OCI-LY3 (cell line): Measurements from ENCODE around the gene CWF19L2.

Experiments
- H2AFZ ChIP-seq: fragments of 200-600, 300-600 bp; shearing (Covaris generic); 2 replicates; pipeline ENCODE4 v1.6.0; 2014; ENCODE audit warnings: antibody characterized with exemption, low read depth, low read length
- H3K27ac ChIP-seq: fragments of 200-600, 300-600 bp; sonication (generic); 2 replicates; pipeline ENCODE4 v1.5.1; 2014; ENCODE audit warnings: mild to moderate bottlenecking, low read length, moderate library complexity, mixed read lengths
- H3K27me3 ChIP-seq: fragments of 200-600, 300-600 bp; sonication (generic); 2 replicates; pipeline ENCODE4 v1.6.1; 2014; ENCODE audit warnings: low read depth, low read length, mixed read lengths
- H3K36me3 ChIP-seq: fragments of 200-600, 300-600 bp; sonication (generic); replicated peaks from 2 replicates; pipeline ENCODE3; 2014; ENCODE audit warnings: low read depth, low read length, mixed read lengths
- H3K4me1 ChIP-seq: fragments of 300-600, 200-600 bp; sonication (generic); 2 replicates; pipeline ENCODE4 v1.6.1; 2014; ENCODE audit warnings: low read length, mixed read lengths
- H3K4me2 ChIP-seq: fragments of 200-600, 300-600 bp; sonication (generic); 2 replicates; pipeline ENCODE4 v1.6.1; 2014; ENCODE audit warnings: low read length, mixed read lengths
- H3K4me3 ChIP-seq: fragments of 300-600, 200-600 bp; sonication (generic); 2 replicates; pipeline ENCODE4 v1.5.1; 2014; ENCODE audit warnings: antibody characterized with exemption, mild to moderate bottlenecking, low read length, moderate library complexity
- H3K79me2 ChIP-seq: fragments of 300-600, 200-600 bp; shearing (Covaris generic); 2 replicates; pipeline ENCODE4 v1.6.1; 2014; ENCODE audit warnings: mild to moderate bottlenecking, low read length, mixed read lengths
- H3K9ac ChIP-seq: fragments of 300-600, 200-600 bp; shearing (Covaris generic); 2 replicates; pipeline ENCODE4 v1.6.0; 2014; ENCODE audit warnings: mild to moderate bottlenecking, low read length, moderate library complexity
- H3K9me3 ChIP-seq: fragments of 200-600, 300-600 bp; shearing (Covaris generic); 2 replicates; pipeline ENCODE4 v1.6.1; 2014; ENCODE audit warnings: low read length, mixed read lengths; ENCODE audit not compliant: insufficient read depth
- H4K20me1 ChIP-seq: fragments of 200-600, 300-600 bp; sonication (generic); 2 replicates; pipeline ENCODE4 v1.6.1; 2016; ENCODE audit warnings: low read length, mixed read lengths; ENCODE audit not compliant: insufficient read depth
- EZH2phosphoT487 ChIP-seq: fragments of 200-600 bp; shearing (Covaris generic); IDR thresholded peaks from 2 replicates; pipeline ENCODE4 v1.6.1; 2018; ENCODE audit warnings: antibody characterized with exemption, mixed run types, low read depth
- TF ChIP-seq, protein P1 (sequence below): fragments of 200-600, 300-600 bp; sonication (generic); IDR thresholded peaks from 2 replicates; pipeline ENCODE4 v1.5.1; 2014; ENCODE audit warnings: antibody characterized with exemption, low read length, low read depth

CWF19L2 gene

DNA sequence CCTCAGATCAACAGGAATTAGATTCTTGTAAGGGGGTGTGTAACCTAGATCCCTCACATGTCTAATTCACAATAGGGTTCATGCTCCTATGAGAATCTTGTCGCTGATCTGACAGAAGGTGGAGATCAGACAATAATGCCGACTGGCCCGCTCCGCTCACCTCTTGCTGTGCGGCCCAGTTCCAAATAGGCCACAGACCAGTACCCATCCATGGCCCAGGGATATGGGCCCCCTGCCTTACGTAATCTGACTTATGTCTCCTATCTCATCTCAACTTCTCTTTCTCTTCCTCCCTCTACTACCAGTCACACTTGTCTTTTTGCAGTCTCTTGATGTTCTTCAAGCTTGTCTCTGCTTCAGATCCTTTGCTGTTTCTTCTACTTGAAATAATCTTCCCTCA is 70.0 kb downstream of the CWF19L2 start:
- Histone ChIP-seq H3K36me3 (no peaks in the 10 kb centered on the region), H4K20me1 (no peaks in the 10 kb centered on the region), H3K4me3 (no peak overlapping the region), H3K79me2 (no peaks in the 10 kb centered on the region), H3K4me1 (no peaks in the 10 kb centered on the region), H3K9ac (no peak overlapping the region), H3K9me3 (no peaks in the 10 kb centered on the region), H3K27ac (no peak overlapping the region), H3K4me2 (no peak overlapping the region), H2AFZ (no peak overlapping the region), H3K27me3 (no peaks in the 10 kb centered on the region)
- TF ChIP-seq, protein P1, sequence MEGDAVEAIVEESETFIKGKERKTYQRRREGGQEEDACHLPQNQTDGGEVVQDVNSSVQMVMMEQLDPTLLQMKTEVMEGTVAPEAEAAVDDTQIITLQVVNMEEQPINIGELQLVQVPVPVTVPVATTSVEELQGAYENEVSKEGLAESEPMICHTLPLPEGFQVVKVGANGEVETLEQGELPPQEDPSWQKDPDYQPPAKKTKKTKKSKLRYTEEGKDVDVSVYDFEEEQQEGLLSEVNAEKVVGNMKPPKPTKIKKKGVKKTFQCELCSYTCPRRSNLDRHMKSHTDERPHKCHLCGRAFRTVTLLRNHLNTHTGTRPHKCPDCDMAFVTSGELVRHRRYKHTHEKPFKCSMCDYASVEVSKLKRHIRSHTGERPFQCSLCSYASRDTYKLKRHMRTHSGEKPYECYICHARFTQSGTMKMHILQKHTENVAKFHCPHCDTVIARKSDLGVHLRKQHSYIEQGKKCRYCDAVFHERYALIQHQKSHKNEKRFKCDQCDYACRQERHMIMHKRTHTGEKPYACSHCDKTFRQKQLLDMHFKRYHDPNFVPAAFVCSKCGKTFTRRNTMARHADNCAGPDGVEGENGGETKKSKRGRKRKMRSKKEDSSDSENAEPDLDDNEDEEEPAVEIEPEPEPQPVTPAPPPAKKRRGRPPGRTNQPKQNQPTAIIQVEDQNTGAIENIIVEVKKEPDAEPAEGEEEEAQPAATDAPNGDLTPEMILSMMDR = no peak
- no peak for TF ChIP-seq EZH2phosphoT487

DNA sequence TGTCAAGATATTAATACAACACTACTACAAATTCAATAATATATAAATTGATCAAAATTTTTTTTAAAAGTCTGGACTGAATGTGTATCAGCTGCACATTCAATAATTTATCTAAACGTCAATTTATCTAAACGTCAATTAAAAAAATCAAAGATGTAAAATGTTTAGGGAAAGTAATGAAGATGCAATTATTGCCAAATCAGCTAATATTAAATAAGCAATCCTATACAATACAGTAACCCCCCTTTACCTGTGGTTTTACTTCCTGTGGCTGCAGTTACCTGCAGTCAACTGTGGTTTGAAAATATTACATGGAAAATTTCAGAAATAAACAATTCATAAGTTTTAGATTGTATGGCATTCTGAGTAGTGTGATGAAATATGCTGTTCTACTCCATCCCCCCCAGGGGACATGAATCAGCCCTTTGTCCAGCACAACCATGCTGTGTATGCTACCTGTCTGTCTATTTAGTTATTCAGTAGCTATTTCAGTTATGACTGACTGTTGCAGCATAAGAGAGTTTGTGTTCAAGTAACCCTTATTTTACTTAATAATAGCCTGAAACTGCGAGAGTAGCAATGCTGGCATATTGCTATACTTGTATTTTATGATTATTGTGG is 72.2 kb downstream of the CWF19L2 start:
- Histone ChIP-seq H2AFZ (no peak overlapping the region), H3K27ac (no peak overlapping the region), H3K4me2 (no peak overlapping the region), H3K9me3 (no peaks in the 10 kb centered on the region), H3K4me1 (no peaks in the 10 kb centered on the region), H4K20me1 (no peaks in the 10 kb centered on the region), H3K36me3 (no peaks in the 10 kb centered on the region), H3K9ac (no peak overlapping the region), H3K79me2 (no peaks in the 10 kb centered on the region), H3K27me3 (no peaks in the 10 kb centered on the region), H3K4me3 (no peak overlapping the region)
- no peak for TF ChIP-seq EZH2phosphoT487

DNA sequence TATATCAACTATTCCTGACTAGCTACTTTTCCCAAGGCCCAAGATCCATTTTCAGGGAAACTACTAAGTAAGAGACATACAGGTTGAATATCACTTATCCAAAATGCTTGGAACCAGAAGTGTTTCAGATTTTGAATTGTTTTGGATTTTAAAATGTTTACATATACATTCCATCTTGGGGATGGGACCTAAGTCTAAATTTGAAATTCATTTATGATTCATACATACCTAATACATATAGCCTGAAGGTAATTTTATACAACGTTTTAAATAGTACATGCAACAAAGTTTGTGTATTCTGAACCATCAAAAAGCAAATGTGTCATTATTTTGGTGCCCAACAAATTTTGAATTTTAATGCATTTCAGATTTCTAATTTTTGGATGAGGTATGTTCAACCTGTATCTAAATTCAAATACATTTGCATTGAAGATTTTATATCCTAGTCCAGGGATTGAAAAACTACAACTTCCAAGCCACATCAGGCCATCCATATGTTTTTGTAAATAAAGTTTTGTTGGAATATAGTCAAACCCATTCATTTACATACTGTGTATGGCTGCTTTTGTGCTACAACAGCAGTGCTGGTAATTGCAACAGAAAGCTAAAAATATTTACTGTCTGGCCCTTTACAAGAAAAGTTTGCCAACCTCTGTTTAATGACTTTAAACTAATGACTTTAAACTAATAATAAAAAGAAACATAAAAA is 73.3 kb downstream of the CWF19L2 start:
- H3K4me3 ChIP-seq = no peak overlapping the region
- no peaks in the 10 kb centered on the region for H3K4me1 ChIP-seq
- no peaks in the 10 kb centered on the region for H3K9me3 ChIP-seq
- no peaks in the 10 kb centered on the region for H3K79me2 ChIP-seq
- no peak overlapping the region for H3K27ac ChIP-seq
- TF ChIP-seq, protein P1 = no peak
- TF ChIP-seq EZH2phosphoT487 = no peak
- H3K4me2 ChIP-seq = no peak overlapping the region
- no peak overlapping the region for H2AFZ ChIP-seq
- H4K20me1 ChIP-seq = no peaks in the 10 kb centered on the region
- H3K36me3 ChIP-seq = no peaks in the 10 kb centered on the region
- H3K27me3 ChIP-seq = no peaks in the 10 kb centered on the region
- H3K9ac ChIP-seq = no peak overlapping the region

DNA sequence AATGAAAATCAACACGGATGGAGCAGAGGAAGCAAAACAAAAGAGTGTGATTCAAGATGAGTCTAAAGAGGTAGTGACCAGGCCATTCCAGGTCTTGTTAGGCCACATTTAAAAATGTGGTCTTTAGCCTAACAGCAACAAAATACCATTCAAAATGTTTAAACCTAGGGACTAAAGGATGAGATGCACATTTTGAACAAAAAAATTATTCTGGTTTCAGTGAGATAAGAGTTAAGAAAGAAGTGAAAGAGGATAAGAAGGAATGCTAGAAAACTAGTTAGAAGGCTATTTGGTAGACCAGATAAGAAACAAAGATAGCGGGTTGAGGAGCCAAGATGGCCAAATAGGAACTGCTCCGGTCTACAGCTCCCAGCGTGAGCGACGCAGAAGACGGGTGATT is 85.2 kb downstream of the CWF19L2 start:
- Histone ChIP-seq H3K4me1 (no peaks in the 10 kb centered on the region), H3K4me3 (no peak overlapping the region), H2AFZ (no peak overlapping the region), H3K27me3 (no peaks in the 10 kb centered on the region), H3K79me2 (no peaks in the 10 kb centered on the region), H3K36me3 (no peaks in the 10 kb centered on the region), H3K27ac (no peak overlapping the region), H3K9me3 (no peaks in the 10 kb centered on the region), H3K4me2 (no peak overlapping the region), H4K20me1 (no peaks in the 10 kb centered on the region), H3K9ac (no peak overlapping the region)
- TF ChIP-seq, protein P1 = no peak
- no peak for TF ChIP-seq EZH2phosphoT487
